ENCODE data around the gene NRG2.

- TF ChIP-seq CTCF (IDR thresholded peaks at IDR 0.05) (no peak), POLR2A (IDR thresholded peaks at IDR 0.05) (no peak)
These were observed 33.0 kb upstream of the NRG2 start for GRCh38 chr5:140076142-140076541.

All from adrenal gland (tissue), 5 donors.